Keratinocyte (primary cell): Measurements from ENCODE around the gene TMPRSS2. TPM values are rescaled to one million over a fixed set of nuclear protein-coding genes. Genes with fewer than 3 reads are reported as not detected.

Experiments
- DNase-seq: peaks from one replicate; pipeline ENCODE4 v3.0.0-alpha.2; 2011; ENCODE audit warnings: low read depth, missing footprints, low spot score
- FAIRE-seq: peaks from 2 replicates; lab custom pipeline; 2011; peaks lifted over from hg19 to GRCh38; lab: Jason Lieb, UNC
- H2AFZ ChIP-seq: 2 replicates; pipeline ENCODE4 v1.6.0; 2012; ENCODE audit warnings: low read length, control low read depth, inconsistent platforms; ENCODE audit not compliant: control insufficient read depth
- H3K27ac ChIP-seq: 2 replicates; pipeline ENCODE4 v1.5.1; 2011; ENCODE audit warnings: low read length; ENCODE audit not compliant: control insufficient read depth, insufficient read depth
- H3K27me3 ChIP-seq: 3 replicates; pipeline ENCODE4 v1.6.0; 2011; ENCODE audit warnings: low read length; ENCODE audit not compliant: control insufficient read depth, insufficient read depth; ENCODE audit errors: extremely low read depth
- H3K36me3 ChIP-seq, 2 experiments: 2 replicates in 1 of 2; 3 replicates in 1 of 2; pipeline ENCODE4 v1.5.1; 2011; ENCODE audit warnings: low read length in 2 of 2, mild to moderate bottlenecking in 1 of 2; ENCODE audit not compliant: control insufficient read depth in 2 of 2, insufficient read depth in 2 of 2; ENCODE audit errors: extremely low read depth in 1 of 2
- H3K4me1 ChIP-seq: 3 replicates; pipeline ENCODE4 v1.5.1; 2011; ENCODE audit warnings: low read length; ENCODE audit not compliant: control insufficient read depth, insufficient read depth; ENCODE audit errors: extremely low read depth
- H3K4me2 ChIP-seq: 3 replicates; pipeline ENCODE4 v1.6.0; 2011; ENCODE audit warnings: low read depth, low read length; ENCODE audit not compliant: control insufficient read depth, insufficient read depth; ENCODE audit errors: extremely low read depth
- H3K4me3 ChIP-seq, 3 experiments: fragments of 200-600 bp in 1 of 3; sonication (generic) in 1 of 3; 2 replicates in 2 of 3; 3 replicates in 1 of 3; pipeline ENCODE4 v1.5.1; 2011 to 2016; ENCODE audit warnings: low read length in 3 of 3, mild to moderate bottlenecking in 3 of 3, control low read depth in 2 of 3, inconsistent platforms in 1 of 3, low read depth in 1 of 3, mixed read lengths in 1 of 3, mixed run types in 1 of 3, moderate library complexity in 1 of 3; ENCODE audit not compliant: control insufficient read depth in 2 of 3, insufficient read depth in 2 of 3; ENCODE audit errors: extremely low read depth in 1 of 3
- H3K79me2 ChIP-seq: 2 replicates; pipeline ENCODE4 v1.6.0; 2012; ENCODE audit warnings: low read length; ENCODE audit not compliant: control insufficient read depth, insufficient read depth
- H3K9ac ChIP-seq: 3 replicates; pipeline ENCODE4 v1.6.0; 2011; ENCODE audit warnings: low read length; ENCODE audit not compliant: control insufficient read depth, insufficient read depth; ENCODE audit errors: extremely low read depth
- H3K9me1 ChIP-seq: 3 replicates; pipeline ENCODE4 v1.6.0; 2011; ENCODE audit warnings: low read length; ENCODE audit not compliant: control insufficient read depth, insufficient read depth; ENCODE audit errors: extremely low read depth
- H3K9me3 ChIP-seq: 2 replicates; pipeline ENCODE4 v1.5.1; 2012; ENCODE audit warnings: low read depth, low read length; ENCODE audit not compliant: control insufficient read depth
- H4K20me1 ChIP-seq: 3 replicates; pipeline ENCODE4 v1.6.0; 2011; ENCODE audit warnings: low read length; ENCODE audit not compliant: control insufficient read depth, insufficient read depth; ENCODE audit errors: extremely low read depth
- CTCF ChIP-seq, 3 experiments: IDR thresholded peaks in 1 of 3; conservative IDR thresholded peaks in 1 of 3; optimal IDR thresholded peaks in 1 of 3; 2 replicates in 2 of 3; 3 replicates in 1 of 3; pipeline versions ENCODE3 to v1.5.1; 2011; ENCODE audit warnings: low read length in 3 of 3, mild to moderate bottlenecking in 3 of 3, moderate library complexity in 2 of 3, control low read depth in 1 of 3, inconsistent platforms in 1 of 3; ENCODE audit not compliant: insufficient read depth in 2 of 3; ENCODE audit errors: extremely low read depth in 1 of 3
- EZH2 ChIP-seq: IDR thresholded peaks from one replicate; pipeline ENCODE4 v1.6.1; 2012; ENCODE audit warnings: inconsistent platforms, mild to moderate bottlenecking, low read length, moderate library complexity
- dilution Hi-C: fragments of 300-500 bp; cut with MboI; formaldehyde crosslinking; loops from one replicate; pipeline ENCODE4 v1.7.0; 2020; ENCODE audit warnings: low sequenced_read_pairs; ENCODE audit not compliant: extremely low pct_ligation_motif_present
- polyA plus RNA-seq, 5 experiments: library from polyadenylated mRNA; depleted of rRNA in 3 of 5; stranded (reverse) in 3 of 5; stranded (forward) in 1 of 5; unstranded in 1 of 5; fragments of >200 nt; gene quantifications; 1 replicate in 1 of 5; 2 replicates in 3 of 5; 3 replicates in 1 of 5; pipeline versions ENCODE4 v1.2.1 to v1.2.3, GENCODE V29; 2011 to 2012; ENCODE audit warnings: missing spikeins in 2 of 5, low read depth in 1 of 5, low replicate concordance in 1 of 5

The TMPRSS2 gene
- polyA plus RNA-seq, 1 donor (not counting 4 experiments of a cell fraction or from before 2014, with no cell fraction given): not detected

- Histone ChIP-seq H3K27me3 (no peaks in the 10 kb centered on the region), H3K9me1 (no peaks in the 10 kb centered on the region), H4K20me1 (no peaks in the 10 kb centered on the region), H3K27ac (no peak overlapping the region), H3K9ac (no peak overlapping the region), H3K4me3 (no peak overlapping the region), H3K9me3 (no peaks in the 10 kb centered on the region), H3K36me3 (peaks cover 12 to 50% of the 10 kb centered on the region in 2 experiments), H3K4me2 (no peak overlapping the region), H3K79me2 (no peaks in the 10 kb centered on the region), H3K4me1 (no peaks in the 10 kb centered on the region), H2AFZ (no peak overlapping the region)
- no peak for FAIRE-seq
- TF ChIP-seq EZH2: no peak
- no peak for TF ChIP-seq CTCF (optimal IDR thresholded peaks at IDR 0.05 in 1 of 3, IDR thresholded peaks at IDR 0.05 in 1 of 3, conservative IDR thresholded peaks at IDR 0.05 in 1 of 3; ENCODE audit: extremely low read depth in 1 of 3, insufficient read depth in 2 of 3, low read length in 3 of 3)
- dilution Hi-C loops: no loop called here
- DNase-seq: no peak
Observed at GRCh38 chr21:41443562-41443961, 64.4 kb downstream of the TMPRSS2 start.

GRCh38 chr21:41442481-41443186 lies 65.3 kb downstream of the TMPRSS2 start:
- Histone ChIP-seq H3K9me1 (no peaks in the 10 kb centered on the region), H3K9me3 (no peaks in the 10 kb centered on the region), H3K4me2 (no peak overlapping the region), H4K20me1 (no peaks in the 10 kb centered on the region), H2AFZ (no peak overlapping the region), H3K27me3 (no peaks in the 10 kb centered on the region), H3K9ac (no peak overlapping the region), H3K27ac (no peak overlapping the region), H3K4me1 (no peaks in the 10 kb centered on the region), H3K4me3 (no peak overlapping the region), H3K36me3 (peaks cover 12 to 57% of the 10 kb centered on the region in 2 experiments), H3K79me2 (no peaks in the 10 kb centered on the region)
- dilution Hi-C loops: no loop called here
- no peak for DNase-seq
- TF ChIP-seq CTCF (optimal IDR thresholded peaks at IDR 0.05 in 1 of 3, IDR thresholded peaks at IDR 0.05 in 1 of 3, conservative IDR thresholded peaks at IDR 0.05 in 1 of 3; ENCODE audit: extremely low read depth in 1 of 3, insufficient read depth in 2 of 3, low read length in 3 of 3): no peak
- TF ChIP-seq EZH2: no peak
- no peak for FAIRE-seq
